KMS-11 (cell line): ENCODE data around the gene PIK3C2B.

Experiments used
- H2AFZ ChIP-seq: fragments of 200-600 bp; sonication (generic); 2 replicates; pipeline ENCODE4 v1.6.1; 2016; ENCODE audit warnings: antibody characterized with exemption, mixed run types, low read depth
- H3K27ac ChIP-seq: fragments of 200-600 bp; sonication (generic); 2 replicates; pipeline ENCODE4 v1.6.1; 2016; ENCODE audit warnings: mild to moderate bottlenecking, mixed run types
- H3K27me3 ChIP-seq: fragments of 200-600 bp; sonication (generic); 2 replicates; pipeline ENCODE4 v1.6.1; 2017; ENCODE audit warnings: mild to moderate bottlenecking, low read depth, mixed run types, moderate library complexity; ENCODE audit not compliant: insufficient read depth
- H3K36me3 ChIP-seq: fragments of 200-600 bp; sonication (generic); 2 replicates; pipeline ENCODE4 v1.6.1; 2017; ENCODE audit warnings: mild to moderate bottlenecking, mixed run types; ENCODE audit not compliant: insufficient read depth
- H3K4me1 ChIP-seq: fragments of 200-600 bp; sonication (generic); 2 replicates; pipeline ENCODE4 v1.6.1; 2016; ENCODE audit warnings: mild to moderate bottlenecking, low read depth, mixed run types; ENCODE audit not compliant: poor library complexity, severe bottlenecking
- H3K4me2 ChIP-seq: fragments of 200-600 bp; sonication (generic); 2 replicates; pipeline ENCODE4 v1.7.0; 2016; ENCODE audit warnings: mild to moderate bottlenecking, mixed run types
- H3K4me3 ChIP-seq: fragments of 200-600 bp; sonication (generic); IDR thresholded peaks from 2 replicates; pipeline ENCODE4 v1.6.1; 2017; ENCODE audit warnings: low read depth, low read length, mixed read lengths; ENCODE audit not compliant: insufficient read depth
- H3K79me2 ChIP-seq: fragments of 200-600 bp; sonication (generic); 2 replicates; pipeline ENCODE4 v1.6.1; 2016; ENCODE audit warnings: low read depth, mixed run types; ENCODE audit not compliant: insufficient read depth
- H3K9ac ChIP-seq: fragments of 200-600 bp; sonication (generic); 2 replicates; pipeline ENCODE4 v1.6.1; 2016; ENCODE audit warnings: mild to moderate bottlenecking, mixed run types
- H4K20me1 ChIP-seq: fragments of 200-600 bp; sonication (generic); 2 replicates; pipeline ENCODE4 v1.6.1; 2016; ENCODE audit warnings: mild to moderate bottlenecking, mixed run types; ENCODE audit not compliant: insufficient read depth
- TF ChIP-seq, protein P1 (sequence below): fragments of 200-600 bp; sonication (generic); conservative IDR thresholded peaks from 2 replicates; pipeline ENCODE4 v1.6.1; 2017; ENCODE audit warnings: low read depth, mild to moderate bottlenecking, antibody characterized with exemption, low read length, moderate library complexity, mixed read lengths

Gene PIK3C2B

DNA sequence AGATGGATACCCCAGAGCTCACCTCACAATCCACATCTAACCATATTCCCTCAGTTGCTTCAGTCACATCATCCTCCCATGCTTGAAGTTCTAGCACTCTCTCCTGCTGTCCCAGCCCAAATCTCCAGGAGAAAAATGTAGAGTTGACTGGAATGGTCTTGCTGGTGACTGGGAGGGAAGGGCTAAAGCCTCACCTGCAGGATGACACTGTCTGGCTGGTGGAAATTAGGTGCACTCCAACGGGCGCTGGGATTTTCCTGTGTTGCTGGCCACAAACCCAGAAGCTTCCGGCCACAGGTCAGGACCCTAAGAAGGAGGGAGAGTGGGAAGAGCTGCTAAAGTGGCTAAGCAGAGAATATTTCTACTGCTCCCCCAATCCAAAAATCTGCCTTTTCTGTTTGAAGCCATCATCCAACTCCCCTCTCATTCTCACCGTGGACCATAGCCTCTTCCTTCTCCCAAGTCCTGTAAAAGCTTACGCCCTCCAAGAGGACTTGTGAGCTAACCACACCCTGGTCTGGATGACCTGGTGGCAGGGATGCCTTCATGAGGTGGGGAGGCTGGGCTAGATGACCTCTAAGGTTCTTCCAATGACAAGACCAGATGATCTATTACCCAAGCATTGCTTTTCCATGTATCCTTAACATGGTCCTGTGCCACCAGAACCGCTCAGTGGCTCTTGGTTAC is 45.5 kb downstream of the PIK3C2B start:
- TF ChIP-seq, protein P1, sequence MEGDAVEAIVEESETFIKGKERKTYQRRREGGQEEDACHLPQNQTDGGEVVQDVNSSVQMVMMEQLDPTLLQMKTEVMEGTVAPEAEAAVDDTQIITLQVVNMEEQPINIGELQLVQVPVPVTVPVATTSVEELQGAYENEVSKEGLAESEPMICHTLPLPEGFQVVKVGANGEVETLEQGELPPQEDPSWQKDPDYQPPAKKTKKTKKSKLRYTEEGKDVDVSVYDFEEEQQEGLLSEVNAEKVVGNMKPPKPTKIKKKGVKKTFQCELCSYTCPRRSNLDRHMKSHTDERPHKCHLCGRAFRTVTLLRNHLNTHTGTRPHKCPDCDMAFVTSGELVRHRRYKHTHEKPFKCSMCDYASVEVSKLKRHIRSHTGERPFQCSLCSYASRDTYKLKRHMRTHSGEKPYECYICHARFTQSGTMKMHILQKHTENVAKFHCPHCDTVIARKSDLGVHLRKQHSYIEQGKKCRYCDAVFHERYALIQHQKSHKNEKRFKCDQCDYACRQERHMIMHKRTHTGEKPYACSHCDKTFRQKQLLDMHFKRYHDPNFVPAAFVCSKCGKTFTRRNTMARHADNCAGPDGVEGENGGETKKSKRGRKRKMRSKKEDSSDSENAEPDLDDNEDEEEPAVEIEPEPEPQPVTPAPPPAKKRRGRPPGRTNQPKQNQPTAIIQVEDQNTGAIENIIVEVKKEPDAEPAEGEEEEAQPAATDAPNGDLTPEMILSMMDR, result no peak
- no peaks in the 10 kb centered on the region for H3K79me2 ChIP-seq
- H3K4me1 ChIP-seq, result peaks cover 5% of the 10 kb centered on the region
- no peaks in the 10 kb centered on the region for H3K36me3 ChIP-seq
- H3K27ac ChIP-seq, result no peak overlapping the region
- no peak overlapping the region for H2AFZ ChIP-seq
- H3K4me2 ChIP-seq, result no peak overlapping the region
- no peaks in the 10 kb centered on the region for H4K20me1 ChIP-seq
- no peaks in the 10 kb centered on the region for H3K27me3 ChIP-seq
- H3K4me3 ChIP-seq, result no peak overlapping the region
- no peak overlapping the region for H3K9ac ChIP-seq

DNA sequence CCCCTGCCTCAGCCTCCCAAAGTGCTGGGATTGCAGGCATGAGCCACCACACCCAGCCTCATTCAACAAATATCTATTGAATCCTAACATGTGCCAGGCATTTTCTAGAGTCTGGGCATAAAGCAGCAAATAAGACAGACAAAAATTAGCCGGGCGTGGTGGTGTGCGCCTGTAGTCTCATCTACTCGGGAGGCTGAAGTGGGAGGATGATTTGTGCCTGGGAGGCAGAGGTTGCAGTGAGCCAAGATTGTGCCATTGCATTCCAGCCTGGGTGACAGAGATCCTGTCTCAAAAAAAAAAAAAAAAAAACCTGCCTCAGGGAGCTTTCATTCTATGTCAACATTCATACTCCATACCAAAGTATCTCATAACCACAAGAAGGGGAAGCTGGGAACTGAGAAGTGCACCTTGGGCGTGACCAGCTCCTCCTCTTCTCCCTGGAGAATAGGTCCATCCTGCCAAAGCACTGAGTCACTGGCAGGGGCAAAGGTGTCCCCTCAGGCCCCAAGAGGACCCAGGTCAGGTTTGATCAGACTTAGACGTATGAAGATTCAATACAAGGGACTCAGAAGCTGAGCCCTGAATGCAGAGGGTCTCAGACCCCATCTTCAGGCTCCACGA is 46.2 kb downstream of the PIK3C2B start:
- H3K27ac ChIP-seq, result no peak overlapping the region
- no peaks in the 10 kb centered on the region for H4K20me1 ChIP-seq
- H3K79me2 ChIP-seq, result no peaks in the 10 kb centered on the region
- H3K36me3 ChIP-seq, result no peaks in the 10 kb centered on the region
- no peak overlapping the region for H2AFZ ChIP-seq
- H3K4me3 ChIP-seq, result no peak overlapping the region
- H3K27me3 ChIP-seq, result no peaks in the 10 kb centered on the region
- no peak overlapping the region for H3K4me2 ChIP-seq
- TF ChIP-seq, protein P1, result no peak
- H3K9ac ChIP-seq, result no peak overlapping the region
- peaks cover 5% of the 10 kb centered on the region for H3K4me1 ChIP-seq

DNA sequence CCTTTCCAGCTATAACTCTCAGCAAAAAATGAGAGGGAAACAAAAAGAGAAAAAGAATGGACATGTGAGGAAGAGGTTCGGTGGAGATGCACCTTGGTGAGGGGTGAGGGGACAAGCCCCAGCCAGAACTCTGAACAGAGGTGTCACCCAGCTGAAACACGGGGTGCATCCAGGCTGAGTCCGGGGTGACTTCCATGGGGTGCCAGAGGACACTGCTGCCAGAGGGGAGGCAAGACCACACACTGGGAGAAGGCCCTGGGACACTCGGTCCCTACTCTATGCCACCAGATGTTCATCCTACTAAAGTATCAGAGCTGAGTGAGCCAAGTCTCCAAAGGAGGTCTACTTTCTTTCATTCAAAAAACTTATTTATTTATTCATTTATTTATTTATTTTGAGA is 46.9 kb downstream of the PIK3C2B start:
- Histone ChIP-seq H2AFZ (no peak overlapping the region), H3K79me2 (no peaks in the 10 kb centered on the region), H3K27ac (no peak overlapping the region), H3K4me2 (no peak overlapping the region), H3K9ac (no peak overlapping the region), H3K36me3 (no peaks in the 10 kb centered on the region), H3K27me3 (no peaks in the 10 kb centered on the region), H3K4me1 (peaks cover 5% of the 10 kb centered on the region), H3K4me3 (no peak overlapping the region), H4K20me1 (no peaks in the 10 kb centered on the region)
- TF ChIP-seq, protein P1, result no peak

DNA sequence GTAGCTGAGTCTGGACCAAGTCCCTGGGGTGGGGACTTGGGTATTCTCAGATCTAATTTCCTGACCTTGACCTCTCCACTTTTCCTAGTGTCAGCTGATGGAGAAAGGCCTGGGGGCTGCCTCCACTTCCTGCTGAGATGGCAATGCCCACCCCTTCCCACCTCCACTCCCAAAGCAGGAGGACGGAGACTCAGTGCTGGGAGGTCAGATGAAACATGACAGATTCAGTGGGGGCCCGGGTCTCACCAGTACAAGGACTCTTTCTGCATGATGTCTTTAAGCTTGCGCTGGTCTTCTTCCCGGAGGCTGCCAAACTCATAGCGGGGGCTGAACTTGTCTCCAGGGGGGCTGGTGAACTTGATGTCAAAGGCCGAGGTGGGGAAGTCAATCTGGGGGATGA is 47.4 kb downstream of the PIK3C2B start:
- no peaks in the 10 kb centered on the region for H3K27me3 ChIP-seq
- no peak overlapping the region for H3K4me3 ChIP-seq
- H3K36me3 ChIP-seq, result no peaks in the 10 kb centered on the region

More for the DNA sequence above, 47.4 kb downstream of the PIK3C2B start:
- Histone ChIP-seq H2AFZ (no peak overlapping the region), H3K4me2 (no peak overlapping the region), H3K27ac (no peak overlapping the region), H4K20me1 (no peaks in the 10 kb centered on the region), H3K9ac (no peak overlapping the region), H3K79me2 (no peaks in the 10 kb centered on the region), H3K4me1 (peaks cover 5% of the 10 kb centered on the region)
- TF ChIP-seq, protein P1, result no peak
